Smooth muscle cell (in vitro differentiated cells): Measurements from ENCODE around the gene COMP. TPM values are rescaled to one million over a fixed set of nuclear protein-coding genes. Genes with fewer than 3 reads are reported as not detected.
A peak's percentile ranks its signal among the peaks of the same experiment; 100 is the strongest.

Source experiments
- DNase-seq: peaks from one replicate; lab custom pipeline; 2025; ENCODE audit not compliant: unreplicated experiment; lab: John Stamatoyannopoulos, UW
- H2AFZ ChIP-seq: fragments of 200-600 bp; sonication (generic); 2 replicates; pipeline ENCODE4 v1.6.0; 2016; ENCODE audit warnings: antibody characterized with exemption, low read depth, mild to moderate bottlenecking
- H3F3A ChIP-seq: fragments of 200-600 bp; sonication (generic); 2 replicates; pipeline ENCODE4 v1.6.0; 2017; ENCODE audit warnings: antibody characterized with exemption, low read depth
- H3K27ac ChIP-seq: fragments of 200-600 bp; sonication (generic); 2 replicates; pipeline ENCODE4 v1.5.1; 2016; ENCODE audit warnings: low read depth, mild to moderate bottlenecking
- H3K27me3 ChIP-seq: fragments of 200-600 bp; sonication (generic); 2 replicates; pipeline ENCODE4 v1.6.1; 2016; ENCODE audit warnings: low read depth, mild to moderate bottlenecking
- H3K36me3 ChIP-seq: fragments of 200-600 bp; sonication (generic); 2 replicates; pipeline ENCODE4 v1.5.1; 2016; ENCODE audit warnings: low read depth
- H3K4me1 ChIP-seq: fragments of 200-600 bp; sonication (generic); 2 replicates; pipeline ENCODE4 v1.5.1; 2016; ENCODE audit warnings: low read depth
- H3K4me2 ChIP-seq: fragments of 200-600 bp; sonication (generic); 2 replicates; pipeline ENCODE4 v1.6.0; 2016; ENCODE audit warnings: mild to moderate bottlenecking
- H3K4me3 ChIP-seq: fragments of 200-600 bp; sonication (generic); 2 replicates; pipeline ENCODE4 v1.5.1; 2016; ENCODE audit warnings: mild to moderate bottlenecking
- H3K79me2 ChIP-seq: fragments of 200-600 bp; sonication (generic); 2 replicates; pipeline ENCODE4 v1.6.0; 2016; ENCODE audit warnings: low read depth, mild to moderate bottlenecking
- H3K9ac ChIP-seq: fragments of 200-600 bp; sonication (generic); 2 replicates; pipeline ENCODE4 v1.6.0; 2016; ENCODE audit warnings: low read depth
- H3K9me3 ChIP-seq: fragments of 200-600 bp; sonication (generic); replicated peaks from 2 replicates; pipeline ENCODE4 v1.5.1; 2016; ENCODE audit warnings: low read depth
- H4K20me1 ChIP-seq: fragments of 200-600 bp; sonication (generic); 2 replicates; pipeline ENCODE4 v1.6.0; 2016; ENCODE audit warnings: low read depth
- CTCF ChIP-seq: fragments of 200-600 bp; sonication (generic); IDR thresholded peaks from 2 replicates; pipeline ENCODE4 v1.5.1; 2017; ENCODE audit warnings: borderline replicate concordance, mild to moderate bottlenecking, antibody characterized with exemption; ENCODE audit not compliant: insufficient read depth, poor library complexity, severe bottlenecking
- WGBS: methylation state at CpG from one replicate; pipeline ENCODE4 v1.1.7; 2016; ENCODE audit warnings: low lambda C conversion rate; 5-methylcytosine and 5-hydroxymethylcytosine counted together
- polyA plus RNA-seq: library from polyadenylated mRNA; unstranded; fragments of >200 nt; fragmentation: Nextera tagmentation; extraction: Ambion mirVana; gene quantifications from 2 replicates; pipeline ENCODE4 v1.2.1, GENCODE V29; 2016
- total RNA-seq: library from RNA; depleted of rRNA; stranded (reverse); fragments of >200 nt; gene quantifications from 2 replicates; pipeline ENCODE4 v1.2.3, GENCODE V29; 2014

Gene COMP
- total and polyA plus RNA-seq, 2 experiments from 2014 or later: 196 to 901 TPM

DNA sequence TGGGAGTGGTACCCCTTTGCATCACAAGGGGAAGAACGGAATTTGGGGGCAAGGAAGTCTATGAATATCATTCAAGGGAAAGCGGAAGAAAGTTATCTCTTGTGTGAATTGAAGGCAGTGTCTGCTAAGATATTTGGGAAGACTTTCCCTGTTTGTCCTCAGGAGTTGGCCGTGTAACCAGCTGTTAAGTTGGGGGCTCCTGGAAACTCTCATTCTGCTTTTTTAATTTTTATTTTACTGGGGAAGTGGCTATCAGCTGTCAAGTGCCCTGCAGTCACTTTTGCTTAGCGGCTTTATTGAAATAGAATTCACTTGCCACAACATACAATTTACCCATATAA, 43.5 kb upstream of the COMP start:
- Histone ChIP-seq H3K9ac (no peak overlapping the region), H3K4me1 (peaks cover 20% of the 10 kb centered on the region), H3K4me2 (peak overlapping the region; percentile 92), H3K4me3 (peak overlapping the region; percentile 85), H3K27ac (no peak overlapping the region), H3K36me3 (no peaks in the 10 kb centered on the region), H3K79me2 (peaks cover 77% of the 10 kb centered on the region), H2AFZ (no peak overlapping the region), H3K27me3 (no peaks in the 10 kb centered on the region), H3F3A (peaks cover 7% of the 10 kb centered on the region), H4K20me1 (peaks cover 73% of the 10 kb centered on the region), H3K9me3 (no peaks in the 10 kb centered on the region)
- 87% methylated on average over 4 of the region's 4 CpGs for WGBS
- no peak for TF ChIP-seq CTCF
- no peak for DNase-seq

DNA sequence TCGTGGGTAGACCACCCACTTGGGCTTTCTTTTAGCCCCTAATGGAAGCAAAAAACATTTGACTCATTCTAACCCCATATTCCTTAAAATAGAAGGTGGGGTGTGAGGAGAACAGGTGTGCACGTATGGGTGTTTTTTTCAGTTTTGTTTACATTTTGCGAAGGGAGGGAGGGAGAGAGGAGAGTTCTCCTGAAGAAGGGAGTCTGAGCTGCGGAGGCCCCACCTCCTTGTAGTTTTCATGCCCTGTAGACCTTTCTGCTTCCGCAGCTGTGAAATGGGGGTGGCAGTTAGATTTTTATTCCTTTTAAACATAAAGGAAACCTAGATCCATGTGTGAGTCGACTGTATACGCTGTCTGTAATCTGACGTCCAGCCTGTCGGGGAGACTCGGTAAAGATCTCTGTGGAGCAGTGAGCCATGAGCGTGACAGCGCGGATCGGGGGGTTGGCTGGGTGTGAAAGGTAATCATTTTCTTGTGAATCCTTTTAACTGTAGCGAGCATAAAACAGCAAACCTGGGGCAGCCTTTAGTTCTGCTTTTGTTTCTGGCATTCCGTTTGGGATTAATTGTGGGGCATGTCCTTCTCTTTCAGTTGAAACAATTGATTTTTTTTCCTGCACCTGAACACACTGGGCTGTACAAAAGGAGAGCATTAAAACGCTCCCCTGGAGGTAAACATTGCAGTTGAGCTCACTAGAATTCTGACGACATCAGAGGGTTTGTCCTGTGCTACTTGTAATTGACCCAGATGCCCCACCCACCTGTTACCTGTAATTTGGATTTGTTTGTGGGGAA, 42.9 kb upstream of the COMP start:
- Histone ChIP-seq H3K9me3 (no peaks in the 10 kb centered on the region), H2AFZ (no peak overlapping the region), H3K9ac (peak overlapping the region; percentile 43), H3K4me2 (peak overlapping the region; percentile 92), H3F3A (peaks cover 7% of the 10 kb centered on the region), H3K4me1 (peaks cover 20% of the 10 kb centered on the region), H3K79me2 (peaks cover 71% of the 10 kb centered on the region), H3K27me3 (no peaks in the 10 kb centered on the region), H4K20me1 (peaks cover 67% of the 10 kb centered on the region), H3K4me3 (peak overlapping the region; percentile 85), H3K27ac (no peak overlapping the region), H3K36me3 (no peaks in the 10 kb centered on the region)
- no peak for DNase-seq
- WGBS: 50% methylated on average over 18 of the region's 18 CpGs
- TF ChIP-seq CTCF: no peak

- Histone ChIP-seq H3K9me3 (no peaks in the 10 kb centered on the region), H3K36me3 (no peaks in the 10 kb centered on the region), H3K4me3 (peak overlapping the region; percentile 85), H3F3A (peaks cover 7% of the 10 kb centered on the region), H2AFZ (no peak overlapping the region), H3K79me2 (peaks cover 62% of the 10 kb centered on the region), H3K4me1 (peaks cover 20% of the 10 kb centered on the region), H4K20me1 (peaks cover 58% of the 10 kb centered on the region), H3K27me3 (no peaks in the 10 kb centered on the region), H3K4me2 (peak overlapping the region; percentile 92), H3K27ac (no peak overlapping the region), H3K9ac (peak overlapping the region; percentile 73)
- no peak for TF ChIP-seq CTCF
- WGBS: 9% methylated on average over 9 of the region's 9 CpGs
- no peak for DNase-seq
Measured at GRCh38 chr19:18833141-18833476, 42.0 kb upstream of the COMP start.
